Keratinocyte (primary cell): ENCODE measurements around the gene PALD1.

ENCODE experiments used
- EZH2 ChIP-seq: IDR thresholded peaks from one replicate; pipeline ENCODE4 v1.6.1; 2012; ENCODE audit warnings: inconsistent platforms, mild to moderate bottlenecking, low read length, moderate library complexity
- TF ChIP-seq, protein P1 (sequence below), 3 experiments: IDR thresholded peaks in 1 of 3; conservative IDR thresholded peaks in 1 of 3; optimal IDR thresholded peaks in 1 of 3; 2 replicates in 2 of 3; 3 replicates in 1 of 3; pipeline versions ENCODE3 to v1.5.1; 2011; ENCODE audit warnings: low read length in 3 of 3, mild to moderate bottlenecking in 3 of 3, moderate library complexity in 2 of 3, control low read depth in 1 of 3, inconsistent platforms in 1 of 3; ENCODE audit not compliant: insufficient read depth in 2 of 3; ENCODE audit errors: extremely low read depth in 1 of 3

DNA sequence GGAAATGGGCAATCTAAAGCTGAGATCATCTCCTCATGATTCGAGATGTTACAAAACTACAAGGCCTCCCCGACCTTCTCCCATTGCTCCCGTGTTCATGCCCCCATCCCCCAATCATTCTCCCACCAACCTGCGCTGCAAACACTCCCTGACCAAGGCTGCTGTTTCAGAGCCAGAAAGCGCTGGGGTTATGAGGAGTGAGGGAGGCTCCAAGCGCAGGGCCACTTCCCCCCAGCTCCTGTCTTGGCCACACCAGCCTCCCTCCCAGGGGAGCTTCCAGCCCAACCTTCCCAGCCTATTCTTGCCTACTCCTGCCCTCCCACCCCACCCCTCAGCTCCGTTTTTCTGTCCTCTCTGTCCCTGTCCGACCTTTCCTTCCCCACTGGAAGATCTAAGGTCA is 22.4 kb upstream of the PALD1 start:
- TF ChIP-seq, protein P1, sequence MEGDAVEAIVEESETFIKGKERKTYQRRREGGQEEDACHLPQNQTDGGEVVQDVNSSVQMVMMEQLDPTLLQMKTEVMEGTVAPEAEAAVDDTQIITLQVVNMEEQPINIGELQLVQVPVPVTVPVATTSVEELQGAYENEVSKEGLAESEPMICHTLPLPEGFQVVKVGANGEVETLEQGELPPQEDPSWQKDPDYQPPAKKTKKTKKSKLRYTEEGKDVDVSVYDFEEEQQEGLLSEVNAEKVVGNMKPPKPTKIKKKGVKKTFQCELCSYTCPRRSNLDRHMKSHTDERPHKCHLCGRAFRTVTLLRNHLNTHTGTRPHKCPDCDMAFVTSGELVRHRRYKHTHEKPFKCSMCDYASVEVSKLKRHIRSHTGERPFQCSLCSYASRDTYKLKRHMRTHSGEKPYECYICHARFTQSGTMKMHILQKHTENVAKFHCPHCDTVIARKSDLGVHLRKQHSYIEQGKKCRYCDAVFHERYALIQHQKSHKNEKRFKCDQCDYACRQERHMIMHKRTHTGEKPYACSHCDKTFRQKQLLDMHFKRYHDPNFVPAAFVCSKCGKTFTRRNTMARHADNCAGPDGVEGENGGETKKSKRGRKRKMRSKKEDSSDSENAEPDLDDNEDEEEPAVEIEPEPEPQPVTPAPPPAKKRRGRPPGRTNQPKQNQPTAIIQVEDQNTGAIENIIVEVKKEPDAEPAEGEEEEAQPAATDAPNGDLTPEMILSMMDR (optimal IDR thresholded peaks at IDR 0.05 in 1 of 3, IDR thresholded peaks at IDR 0.05 in 1 of 3, conservative IDR thresholded peaks at IDR 0.05 in 1 of 3; ENCODE audit: extremely low read depth in 1 of 3, insufficient read depth in 2 of 3, low read length in 3 of 3), result no peak
- TF ChIP-seq EZH2, result no peak
